ENCODE data around the gene TRAPPC6A. TPM values are rescaled to one million over a fixed set of nuclear protein-coding genes. Genes with fewer than 3 reads are reported as not detected.
"Not testable (repeated sequence)": the region's sequence is repeated elsewhere in the genome, so short reads cannot be mapped to it uniquely, and the experiment has no call there.

The TRAPPC6A gene
- total and polyA plus RNA-seq, 5 donors = 15.2 to 26.5 (median 19.2) TPM

DNA sequence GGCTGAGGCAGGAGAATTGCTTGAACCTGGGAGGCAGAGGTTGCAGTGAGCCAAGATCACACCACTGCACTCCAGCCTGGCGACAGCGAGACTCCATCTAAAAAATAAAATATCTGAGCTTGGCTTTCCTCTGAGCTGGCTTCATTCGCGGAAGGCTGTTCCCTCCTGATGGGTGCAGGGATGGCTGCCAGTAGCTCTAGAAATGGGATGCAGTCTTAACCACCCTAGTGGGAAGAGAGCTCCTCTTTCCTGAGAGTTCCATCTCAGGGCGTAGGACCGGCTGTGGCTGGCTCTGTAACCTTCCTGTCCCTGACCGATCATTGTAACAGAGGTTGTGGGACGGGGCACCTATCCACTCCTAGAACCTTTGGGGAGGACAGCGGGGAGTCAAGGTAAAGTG lies 52.7 kb downstream of the TRAPPC6A start:
- Histone ChIP-seq H3K4me1 (ENCODE audit: control insufficient read depth, insufficient read depth, low read length) (no peaks in the 10 kb centered on the region), H3K27ac (ENCODE audit: low read length) (no peak overlapping the region), H3K9me3 (ENCODE audit: control insufficient read depth, low read length) (no peaks in the 10 kb centered on the region), H3K4me3 (ENCODE audit: low read length) (no peak overlapping the region), H3K27me3 (ENCODE audit: control insufficient read depth, insufficient read depth) (no peaks in the 10 kb centered on the region)
- intact Hi-C loops (cut with DNase I) = no loop called here
- DNase-seq (no peak), ATAC-seq (no peak)
- 92% methylated on average over 9 of the region's 9 CpGs for WGBS

DNA sequence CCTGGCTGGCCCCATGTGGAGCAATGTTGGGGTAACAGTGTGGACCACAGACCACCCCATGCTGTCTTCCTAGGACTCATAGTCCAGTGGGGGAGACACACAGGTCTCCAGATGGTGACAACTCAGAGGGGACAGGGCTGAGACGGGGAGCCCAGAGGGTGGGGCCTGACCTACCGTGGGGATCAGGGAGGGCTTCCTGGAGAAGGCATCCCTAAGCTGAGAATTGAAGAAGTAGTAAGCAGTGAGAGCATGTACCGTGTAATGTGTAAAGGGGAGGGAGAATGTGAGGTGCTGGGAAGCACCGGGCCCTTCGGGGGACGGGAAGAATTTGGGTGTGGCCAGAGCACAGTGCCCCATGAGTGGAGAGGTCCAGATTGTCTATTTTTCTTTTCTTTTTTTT lies 54.0 kb downstream of the TRAPPC6A start:
- Histone ChIP-seq H3K9me3 (ENCODE audit: control insufficient read depth, low read length) (no peaks in the 10 kb centered on the region), H3K4me1 (ENCODE audit: control insufficient read depth, insufficient read depth, low read length) (no peaks in the 10 kb centered on the region), H3K27ac (ENCODE audit: low read length) (no peak overlapping the region), H3K27me3 (ENCODE audit: control insufficient read depth, insufficient read depth) (no peaks in the 10 kb centered on the region), H3K4me3 (ENCODE audit: low read length) (no peak overlapping the region)
- WGBS = 93% methylated on average over 6 of the region's 6 CpGs
- intact Hi-C loops (cut with DNase I) = no loop called here
- peak in 1 of 3 donors; percentile 19 for DNase-seq
- no peak for ATAC-seq

GRCh38 chr19:45123440-45123850 lies 54.6 kb downstream of the TRAPPC6A start:
- Histone ChIP-seq H3K27me3 (ENCODE audit: control insufficient read depth, insufficient read depth) (no peaks in the 10 kb centered on the region), H3K27ac (ENCODE audit: low read length) (no peak overlapping the region), H3K4me1 (ENCODE audit: control insufficient read depth, insufficient read depth, low read length) (peaks cover 2% of the 10 kb centered on the region), H3K9me3 (ENCODE audit: control insufficient read depth, low read length) (no peaks in the 10 kb centered on the region), H3K4me3 (ENCODE audit: low read length) (no peak overlapping the region)
- no peak for ATAC-seq
- intact Hi-C loops (cut with DNase I) = no loop called here
- WGBS = 75% methylated on average over 9 of the region's 9 CpGs
- no peak for DNase-seq

- intact Hi-C loops (cut with DNase I) = no loop called here
- Histone ChIP-seq H3K4me1 (ENCODE audit: control insufficient read depth, insufficient read depth, low read length) (peaks cover 3% of the 10 kb centered on the region), H3K27me3 (ENCODE audit: control insufficient read depth, insufficient read depth) (no peaks in the 10 kb centered on the region), H3K9me3 (ENCODE audit: control insufficient read depth, low read length) (no peaks in the 10 kb centered on the region), H3K27ac (ENCODE audit: low read length) (no peak overlapping the region), H3K4me3 (ENCODE audit: low read length) (no peak overlapping the region)
- ATAC-seq (no peak), DNase-seq (peak in 1 of 3 donors; percentile 7)
- 82% methylated on average over 6 of the region's 6 CpGs for WGBS
Measured at GRCh38 chr19:45122832-45123231, 55.2 kb downstream of the TRAPPC6A start.

DNA sequence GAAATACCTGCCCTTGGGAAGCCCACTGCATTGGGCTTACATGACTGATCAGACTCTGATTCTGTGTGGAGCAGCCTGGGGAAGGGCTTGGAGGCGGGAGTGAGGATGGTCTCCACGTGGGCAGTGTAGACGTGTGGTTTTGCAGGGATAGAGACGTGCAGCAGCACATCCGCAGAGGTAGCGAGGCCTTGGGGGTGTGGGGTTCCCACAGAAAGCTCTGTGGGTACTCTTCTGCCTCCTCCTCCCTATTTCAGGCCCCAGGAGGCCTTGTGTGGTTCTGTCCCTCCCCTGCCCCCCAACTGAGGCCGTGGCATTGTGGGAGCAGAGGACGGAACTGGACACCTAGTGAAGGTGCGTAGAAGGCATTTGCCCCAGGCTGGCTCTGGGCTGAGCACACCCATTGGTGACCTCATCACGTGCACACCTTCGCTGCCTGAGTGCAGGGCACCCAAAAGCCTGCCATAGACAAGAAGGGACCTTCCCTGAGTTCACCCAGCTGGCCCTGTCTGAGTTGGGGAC lies 56.2 kb downstream of the TRAPPC6A start:
- H3K4me1 ChIP-seq (ENCODE audit: control insufficient read depth, insufficient read depth, low read length) = peaks cover 3% of the 10 kb centered on the region
- no peaks in the 10 kb centered on the region for H3K27me3 ChIP-seq (ENCODE audit: control insufficient read depth, insufficient read depth)
- no peak overlapping the region for H3K4me3 ChIP-seq (ENCODE audit: low read length)
- DNase-seq (peak in 1 of 3 donors; percentile 11), ATAC-seq (no peak)
- H3K27ac ChIP-seq (ENCODE audit: low read length) = no peak overlapping the region
- intact Hi-C loops (cut with DNase I) = no loop called here
- no peaks in the 10 kb centered on the region for H3K9me3 ChIP-seq (ENCODE audit: control insufficient read depth, low read length)
- WGBS = 85% methylated on average over 11 of the region's 11 CpGs

- WGBS = 96% methylated on average over 6 of the region's 6 CpGs
- H3K27me3 ChIP-seq (ENCODE audit: control insufficient read depth, insufficient read depth) = no peaks in the 10 kb centered on the region
- intact Hi-C loops (cut with DNase I) = no loop called here
- peaks cover 3% of the 10 kb centered on the region for H3K4me1 ChIP-seq (ENCODE audit: control insufficient read depth, insufficient read depth, low read length)
- DNase-seq (no peak), ATAC-seq (no peak)
- no peak overlapping the region for H3K4me3 ChIP-seq (ENCODE audit: low read length)
- no peaks in the 10 kb centered on the region for H3K9me3 ChIP-seq (ENCODE audit: control insufficient read depth, low read length)
- H3K27ac ChIP-seq (ENCODE audit: low read length) = no peak overlapping the region
Measured at GRCh38 chr19:45119582-45119981, 58.5 kb downstream of the TRAPPC6A start.

DNA sequence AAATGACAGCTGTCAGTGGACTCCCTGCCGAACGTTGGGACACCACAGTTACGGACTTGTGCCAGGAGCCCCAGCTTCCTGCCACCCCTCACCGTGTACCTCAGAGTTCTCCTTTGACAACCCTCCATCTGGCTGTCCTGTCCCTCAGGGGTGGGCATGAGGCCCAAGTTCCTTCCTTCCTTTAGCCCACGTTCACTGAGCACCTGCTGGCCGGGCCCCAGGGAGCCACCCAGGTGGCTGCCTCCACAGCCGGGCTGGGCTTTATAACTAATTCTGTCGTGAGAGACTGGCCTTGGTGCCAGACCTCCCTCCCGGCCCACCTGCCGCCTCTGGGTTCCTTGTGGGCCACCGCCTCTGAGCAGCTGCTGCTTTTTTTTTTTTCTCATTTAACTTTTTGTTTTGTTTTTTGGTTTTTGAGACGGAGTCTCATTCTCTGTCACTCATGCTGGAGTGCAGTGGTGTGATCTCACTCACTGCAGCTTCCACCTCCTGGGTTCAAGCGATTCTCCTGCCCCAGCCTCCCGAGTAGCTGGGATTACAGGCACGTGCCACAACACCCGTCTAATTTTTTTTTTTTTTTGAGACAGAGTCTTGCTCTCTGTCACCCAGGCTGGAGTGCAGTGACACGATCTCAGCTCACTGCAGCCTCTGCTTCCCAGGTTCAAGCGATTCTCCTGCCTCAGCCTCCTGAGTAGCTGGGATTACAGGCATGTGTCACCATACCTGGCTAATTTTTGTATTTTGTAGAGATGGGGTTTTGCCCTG lies 59.3 kb downstream of the TRAPPC6A start:
- peak in 1 of 3 donors; percentile 23 for DNase-seq
- ATAC-seq; intact Hi-C loops (cut with DNase I); H3K4me3 ChIP-seq (ENCODE audit: low read length); H3K9me3 ChIP-seq (ENCODE audit: control insufficient read depth, low read length); H3K27ac ChIP-seq (ENCODE audit: low read length); H3K27me3 ChIP-seq (ENCODE audit: control insufficient read depth, insufficient read depth); H3K4me1 ChIP-seq (ENCODE audit: control insufficient read depth, insufficient read depth, low read length): not testable (repeated sequence)
- WGBS = 59% methylated on average over 18 of the region's 18 CpGs

DNA sequence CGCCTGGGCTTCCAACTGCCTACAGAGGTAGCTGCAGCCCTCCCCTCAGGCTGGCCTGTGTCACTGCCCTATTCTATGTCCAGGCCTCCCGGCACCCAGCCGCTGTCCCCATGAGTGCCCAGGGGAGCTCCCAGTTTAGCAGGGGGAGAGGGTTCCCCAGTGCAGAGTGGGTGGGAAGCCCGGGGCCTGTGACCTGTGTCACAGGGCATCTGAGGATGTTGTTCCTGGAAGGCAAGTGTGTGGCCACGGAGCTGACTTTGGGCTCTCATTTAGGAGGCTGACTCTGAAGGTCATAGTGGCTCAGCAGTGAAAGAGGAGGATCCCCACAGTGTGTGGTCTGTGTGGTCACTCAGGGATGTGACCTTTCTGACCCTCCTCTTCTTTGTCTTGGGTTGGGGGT lies 59.9 kb downstream of the TRAPPC6A start:
- no peaks in the 10 kb centered on the region for H3K9me3 ChIP-seq (ENCODE audit: control insufficient read depth, low read length)
- intact Hi-C loops (cut with DNase I) = no loop called here
- WGBS = 71% methylated on average over 5 of the region's 5 CpGs
- no peak for ATAC-seq
- H3K27me3 ChIP-seq (ENCODE audit: control insufficient read depth, insufficient read depth) = no peaks in the 10 kb centered on the region
- peaks cover 3% of the 10 kb centered on the region for H3K4me1 ChIP-seq (ENCODE audit: control insufficient read depth, insufficient read depth, low read length)
- no peak overlapping the region for H3K27ac ChIP-seq (ENCODE audit: low read length)
- peak in 2 of 3 donors; percentile 37 to 46 for DNase-seq
- H3K4me3 ChIP-seq (ENCODE audit: low read length) = no peak overlapping the region

GRCh38 chr19:45117671-45118070 lies 60.4 kb downstream of the TRAPPC6A start:
- intact Hi-C loops (cut with DNase I) = no loop called here

DNA sequence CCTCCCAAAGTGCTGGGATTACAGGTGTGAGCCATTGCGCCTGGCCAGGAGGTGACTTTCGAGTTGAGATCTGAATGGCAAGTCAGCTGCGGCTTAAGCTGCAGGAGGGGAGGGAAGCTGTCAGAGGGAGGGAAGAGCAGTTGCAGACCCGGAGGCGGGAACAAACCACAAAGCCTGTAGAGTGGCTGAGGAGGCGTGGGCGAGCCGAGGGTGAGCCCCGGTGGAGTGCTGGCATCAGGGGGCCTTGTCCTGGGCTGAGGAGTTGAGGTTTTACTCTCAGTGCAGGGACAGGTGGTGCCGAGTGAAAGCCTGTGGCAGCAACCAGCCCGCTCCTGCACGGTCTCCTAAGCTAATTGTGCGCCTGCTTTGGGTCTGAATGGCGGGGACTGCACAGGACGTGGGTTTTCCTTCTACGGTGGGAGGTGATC lies 60.9 kb downstream of the TRAPPC6A start:
- 63% methylated on average over 16 of the region's 16 CpGs for WGBS
- DNase-seq (no peak), ATAC-seq (no peak)
- intact Hi-C loops (cut with DNase I) = no loop called here
- Histone ChIP-seq H3K4me1 (ENCODE audit: control insufficient read depth, insufficient read depth, low read length) (peaks cover 3% of the 10 kb centered on the region), H3K9me3 (ENCODE audit: control insufficient read depth, low read length) (no peaks in the 10 kb centered on the region), H3K27me3 (ENCODE audit: control insufficient read depth, insufficient read depth) (no peaks in the 10 kb centered on the region), H3K4me3 (ENCODE audit: low read length) (no peak overlapping the region), H3K27ac (ENCODE audit: low read length) (no peak overlapping the region)

More at GRCh38 chr19:45117671-45118070, 60.4 kb downstream of the TRAPPC6A start:
- no peak overlapping the region for H3K4me3 ChIP-seq (ENCODE audit: low read length)
- peaks cover 3% of the 10 kb centered on the region for H3K4me1 ChIP-seq (ENCODE audit: control insufficient read depth, insufficient read depth, low read length)
- H3K27me3 ChIP-seq (ENCODE audit: control insufficient read depth, insufficient read depth) = no peaks in the 10 kb centered on the region
- WGBS = 79% methylated on average over 12 of the region's 12 CpGs
- H3K27ac ChIP-seq (ENCODE audit: low read length) = no peak overlapping the region
- no peaks in the 10 kb centered on the region for H3K9me3 ChIP-seq (ENCODE audit: control insufficient read depth, low read length)
- peak in 1 of 3 donors; percentile 46 for DNase-seq
- ATAC-seq = no peak

GRCh38 chr19:45115809-45116615 lies 62.0 kb downstream of the TRAPPC6A start:
- Histone ChIP-seq H3K9me3 (ENCODE audit: control insufficient read depth, low read length) (no peaks in the 10 kb centered on the region), H3K27me3 (ENCODE audit: control insufficient read depth, insufficient read depth) (no peaks in the 10 kb centered on the region), H3K4me1 (ENCODE audit: control insufficient read depth, insufficient read depth, low read length) (peaks cover 3% of the 10 kb centered on the region), H3K27ac (ENCODE audit: low read length) (no peak overlapping the region), H3K4me3 (ENCODE audit: low read length) (no peak overlapping the region)
- peak in 1 of 3 donors; percentile 38 for DNase-seq
- intact Hi-C loops (cut with DNase I) = no loop called here
- WGBS = 90% methylated on average over 21 of the region's 21 CpGs
- ATAC-seq = peak in 1 of 2 donors; percentile 11
